ENCODE results near the gene PLEKHO2. TPM values are rescaled to one million over a fixed set of nuclear protein-coding genes. Genes with fewer than 3 reads are reported as not detected.

The PLEKHO2 gene
- total and polyA plus RNA-seq, 2 of the 13 experiments (the other 11 are each of a cell fraction or from before 2014, with no cell fraction given): 3.8 to 4.8 TPM

DNA sequence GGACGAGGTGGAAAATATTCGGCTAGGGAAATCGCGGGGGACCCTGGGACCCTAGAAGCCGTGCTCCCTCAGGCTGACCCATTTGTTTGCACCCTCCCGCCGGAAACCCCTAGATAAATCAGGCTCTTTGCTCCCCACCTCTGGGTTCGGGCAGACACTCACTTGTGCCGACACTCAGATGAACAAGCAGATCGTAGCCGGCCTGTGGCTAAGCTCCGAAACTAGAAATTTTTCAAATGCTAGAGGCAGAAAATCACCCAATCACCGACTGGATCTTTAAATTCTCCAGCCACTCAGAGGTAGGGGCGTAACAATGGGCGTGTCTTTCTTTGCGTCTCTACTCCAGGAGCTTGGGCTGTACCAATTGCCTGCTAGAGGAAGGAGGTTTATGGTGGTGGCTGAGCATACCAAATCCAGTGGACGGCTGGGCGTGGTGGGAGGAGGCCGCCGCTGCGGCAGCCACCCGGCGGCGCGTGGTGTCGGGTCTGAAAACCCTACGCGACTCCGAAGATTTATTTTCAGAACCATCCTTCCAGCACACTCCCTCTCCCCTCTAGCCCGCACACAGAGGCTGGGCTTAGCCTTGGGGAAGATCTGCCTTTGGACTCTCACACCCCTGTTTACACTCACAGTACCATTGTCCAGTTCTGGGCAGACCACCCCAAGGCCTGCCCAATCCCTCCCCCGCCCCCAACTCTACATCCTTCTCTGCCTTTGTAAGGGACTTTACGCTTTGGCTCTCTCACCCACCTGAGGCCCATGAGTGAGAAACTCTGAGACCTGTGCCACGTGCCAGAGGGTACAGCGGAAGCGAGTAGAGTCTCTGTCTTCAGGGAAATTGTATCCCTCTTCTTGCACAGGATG, 16.1 kb upstream of the PLEKHO2 start, which contains the start of gene PIF1 (continued):
- TF ChIP-seq, protein P1, sequence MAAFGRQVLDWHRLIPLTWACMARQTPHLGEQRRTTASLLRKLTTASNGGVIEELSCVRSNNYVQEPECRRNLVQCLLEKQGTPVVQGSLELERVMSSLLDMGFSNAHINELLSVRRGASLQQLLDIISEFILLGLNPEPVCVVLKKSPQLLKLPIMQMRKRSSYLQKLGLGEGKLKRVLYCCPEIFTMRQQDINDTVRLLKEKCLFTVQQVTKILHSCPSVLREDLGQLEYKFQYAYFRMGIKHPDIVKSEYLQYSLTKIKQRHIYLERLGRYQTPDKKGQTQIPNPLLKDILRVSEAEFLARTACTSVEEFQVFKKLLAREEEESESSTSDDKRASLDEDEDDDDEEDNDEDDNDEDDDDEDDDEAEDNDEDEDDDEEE (CRISPR knock-in tag; IDR thresholded peaks at IDR 0.05): 0 out of 2 replicates have a peak, but pooled peaks have one; percentile 21
- TF ChIP-seq FOXK2 (IDR thresholded peaks at IDR 0.05) (peak; percentile 86), CCDC6 (CRISPR knock-in tag; IDR thresholded peaks at IDR 0.05) (peak; percentile 58; the same call in 1 of the 2 replicates), HCFC1 (IDR thresholded peaks at IDR 0.05; ENCODE audit: low read depth, low read length) (no peak), ZNF773 (CRISPR knock-in tag; IDR thresholded peaks at IDR 0.05; ENCODE audit: borderline replicate concordance) (no peak), ZNF274 (CRISPR knock-in tag; IDR thresholded peaks at IDR 0.05) (peak; percentile 60; the same call in 1 of the 2 replicates), ZNF430 (CRISPR knock-in tag; IDR thresholded peaks at IDR 0.05) (peak; percentile 57), CBFB (CRISPR knock-in tag; IDR thresholded peaks at IDR 0.05) (no peak), ZNF350 (CRISPR knock-in tag; IDR thresholded peaks at IDR 0.05; ENCODE audit: borderline replicate concordance, low read depth) (peak; percentile 74; the same call in 1 of the 2 replicates), TOE1 (CRISPR knock-in tag; IDR thresholded peaks at IDR 0.05) (no peak), PPARG (CRISPR knock-in tag; conservative IDR thresholded peaks at IDR 0.05) (0 out of 2 replicates have a peak, but pooled peaks have one; percentile 7), HDAC2 (CRISPR knock-in tag; IDR thresholded peaks at IDR 0.05) (peak; percentile 65), PRMT3 (CRISPR knock-in tag; IDR thresholded peaks at IDR 0.05; ENCODE audit: borderline replicate concordance, low read depth) (no peak)
- TF ChIP-seq, protein P2, sequence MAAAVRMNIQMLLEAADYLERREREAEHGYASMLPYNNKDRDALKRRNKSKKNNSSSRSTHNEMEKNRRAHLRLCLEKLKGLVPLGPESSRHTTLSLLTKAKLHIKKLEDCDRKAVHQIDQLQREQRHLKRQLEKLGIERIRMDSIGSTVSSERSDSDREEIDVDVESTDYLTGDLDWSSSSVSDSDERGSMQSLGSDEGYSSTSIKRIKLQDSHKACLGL (CRISPR knock-in tag; IDR thresholded peaks at IDR 0.05): 0 out of 2 replicates have a peak, but pooled peaks have one; percentile 51
- TF ChIP-seq, protein P3, sequence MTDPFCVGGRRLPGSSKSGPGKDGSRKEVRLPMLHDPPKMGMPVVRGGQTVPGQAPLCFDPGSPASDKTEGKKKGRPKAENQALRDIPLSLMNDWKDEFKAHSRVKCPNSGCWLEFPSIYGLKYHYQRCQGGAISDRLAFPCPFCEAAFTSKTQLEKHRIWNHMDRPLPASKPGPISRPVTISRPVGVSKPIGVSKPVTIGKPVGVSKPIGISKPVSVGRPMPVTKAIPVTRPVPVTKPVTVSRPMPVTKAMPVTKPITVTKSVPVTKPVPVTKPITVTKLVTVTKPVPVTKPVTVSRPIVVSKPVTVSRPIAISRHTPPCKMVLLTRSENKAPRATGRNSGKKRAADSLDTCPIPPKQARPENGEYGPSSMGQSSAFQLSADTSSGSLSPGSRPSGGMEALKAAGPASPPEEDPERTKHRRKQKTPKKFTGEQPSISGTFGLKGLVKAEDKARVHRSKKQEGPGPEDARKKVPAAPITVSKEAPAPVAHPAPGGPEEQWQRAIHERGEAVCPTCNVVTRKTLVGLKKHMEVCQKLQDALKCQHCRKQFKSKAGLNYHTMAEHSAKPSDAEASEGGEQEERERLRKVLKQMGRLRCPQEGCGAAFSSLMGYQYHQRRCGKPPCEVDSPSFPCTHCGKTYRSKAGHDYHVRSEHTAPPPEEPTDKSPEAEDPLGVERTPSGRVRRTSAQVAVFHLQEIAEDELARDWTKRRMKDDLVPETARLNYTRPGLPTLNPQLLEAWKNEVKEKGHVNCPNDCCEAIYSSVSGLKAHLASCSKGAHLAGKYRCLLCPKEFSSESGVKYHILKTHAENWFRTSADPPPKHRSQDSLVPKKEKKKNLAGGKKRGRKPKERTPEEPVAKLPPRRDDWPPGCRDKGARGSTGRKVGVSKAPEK (CRISPR knock-in tag; IDR thresholded peaks at IDR 0.05; ENCODE audit: borderline replicate concordance): no peak
- TF ChIP-seq, protein P4, sequence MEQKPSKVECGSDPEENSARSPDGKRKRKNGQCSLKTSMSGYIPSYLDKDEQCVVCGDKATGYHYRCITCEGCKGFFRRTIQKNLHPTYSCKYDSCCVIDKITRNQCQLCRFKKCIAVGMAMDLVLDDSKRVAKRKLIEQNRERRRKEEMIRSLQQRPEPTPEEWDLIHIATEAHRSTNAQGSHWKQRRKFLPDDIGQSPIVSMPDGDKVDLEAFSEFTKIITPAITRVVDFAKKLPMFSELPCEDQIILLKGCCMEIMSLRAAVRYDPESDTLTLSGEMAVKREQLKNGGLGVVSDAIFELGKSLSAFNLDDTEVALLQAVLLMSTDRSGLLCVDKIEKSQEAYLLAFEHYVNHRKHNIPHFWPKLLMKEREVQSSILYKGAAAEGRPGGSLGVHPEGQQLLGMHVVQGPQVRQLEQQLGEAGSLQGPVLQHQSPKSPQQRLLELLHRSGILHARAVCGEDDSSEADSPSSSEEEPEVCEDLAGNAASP (CRISPR knock-in tag; IDR thresholded peaks at IDR 0.05; ENCODE audit: borderline replicate concordance): no peak
- TF ChIP-seq, protein P5, sequence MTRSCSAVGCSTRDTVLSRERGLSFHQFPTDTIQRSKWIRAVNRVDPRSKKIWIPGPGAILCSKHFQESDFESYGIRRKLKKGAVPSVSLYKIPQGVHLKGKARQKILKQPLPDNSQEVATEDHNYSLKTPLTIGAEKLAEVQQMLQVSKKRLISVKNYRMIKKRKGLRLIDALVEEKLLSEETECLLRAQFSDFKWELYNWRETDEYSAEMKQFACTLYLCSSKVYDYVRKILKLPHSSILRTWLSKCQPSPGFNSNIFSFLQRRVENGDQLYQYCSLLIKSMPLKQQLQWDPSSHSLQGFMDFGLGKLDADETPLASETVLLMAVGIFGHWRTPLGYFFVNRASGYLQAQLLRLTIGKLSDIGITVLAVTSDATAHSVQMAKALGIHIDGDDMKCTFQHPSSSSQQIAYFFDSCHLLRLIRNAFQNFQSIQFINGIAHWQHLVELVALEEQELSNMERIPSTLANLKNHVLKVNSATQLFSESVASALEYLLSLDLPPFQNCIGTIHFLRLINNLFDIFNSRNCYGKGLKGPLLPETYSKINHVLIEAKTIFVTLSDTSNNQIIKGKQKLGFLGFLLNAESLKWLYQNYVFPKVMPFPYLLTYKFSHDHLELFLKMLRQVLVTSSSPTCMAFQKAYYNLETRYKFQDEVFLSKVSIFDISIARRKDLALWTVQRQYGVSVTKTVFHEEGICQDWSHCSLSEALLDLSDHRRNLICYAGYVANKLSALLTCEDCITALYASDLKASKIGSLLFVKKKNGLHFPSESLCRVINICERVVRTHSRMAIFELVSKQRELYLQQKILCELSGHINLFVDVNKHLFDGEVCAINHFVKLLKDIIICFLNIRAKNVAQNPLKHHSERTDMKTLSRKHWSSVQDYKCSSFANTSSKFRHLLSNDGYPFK (CRISPR knock-in tag; IDR thresholded peaks at IDR 0.05; ENCODE audit: borderline replicate concordance): no peak; the same call in 1 of the 2 replicates
- TF ChIP-seq, protein P6, sequence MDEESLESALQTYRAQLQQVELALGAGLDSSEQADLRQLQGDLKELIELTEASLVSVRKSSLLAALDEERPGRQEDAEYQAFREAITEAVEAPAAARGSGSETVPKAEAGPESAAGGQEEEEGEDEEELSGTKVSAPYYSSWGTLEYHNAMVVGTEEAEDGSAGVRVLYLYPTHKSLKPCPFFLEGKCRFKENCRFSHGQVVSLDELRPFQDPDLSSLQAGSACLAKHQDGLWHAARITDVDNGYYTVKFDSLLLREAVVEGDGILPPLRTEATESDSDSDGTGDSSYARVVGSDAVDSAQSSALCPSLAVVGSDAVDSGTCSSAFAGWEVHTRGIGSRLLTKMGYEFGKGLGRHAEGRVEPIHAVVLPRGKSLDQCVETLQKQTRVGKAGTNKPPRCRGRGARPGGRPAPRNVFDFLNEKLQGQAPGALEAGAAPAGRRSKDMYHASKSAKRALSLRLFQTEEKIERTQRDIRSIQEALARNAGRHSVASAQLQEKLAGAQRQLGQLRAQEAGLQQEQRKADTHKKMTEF (CRISPR knock-in tag; IDR thresholded peaks at IDR 0.05): peak; percentile 72; the same call in 1 of the 2 replicates
